HG03175 (cell line): Measurements from ENCODE around the gene ARPP19.
A peak's percentile ranks its signal among the peaks of the same experiment; 100 is the strongest.
"Not testable (repeated sequence)": the region's sequence is repeated elsewhere in the genome, so short reads cannot be mapped to it uniquely, and the experiment has no call there.

Experiments
- ATAC-seq: cut with Tn5 transposase; IDR thresholded peaks from one replicate; pipeline ENCODE4 v1.9.1; 2021; ENCODE audit warnings: mild to moderate bottlenecking, moderate library complexity; ENCODE audit not compliant: unreplicated experiment

The ARPP19 gene, protein sequence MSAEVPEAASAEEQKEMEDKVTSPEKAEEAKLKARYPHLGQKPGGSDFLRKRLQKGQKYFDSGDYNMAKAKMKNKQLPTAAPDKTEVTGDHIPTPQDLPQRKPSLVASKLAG

DNA sequence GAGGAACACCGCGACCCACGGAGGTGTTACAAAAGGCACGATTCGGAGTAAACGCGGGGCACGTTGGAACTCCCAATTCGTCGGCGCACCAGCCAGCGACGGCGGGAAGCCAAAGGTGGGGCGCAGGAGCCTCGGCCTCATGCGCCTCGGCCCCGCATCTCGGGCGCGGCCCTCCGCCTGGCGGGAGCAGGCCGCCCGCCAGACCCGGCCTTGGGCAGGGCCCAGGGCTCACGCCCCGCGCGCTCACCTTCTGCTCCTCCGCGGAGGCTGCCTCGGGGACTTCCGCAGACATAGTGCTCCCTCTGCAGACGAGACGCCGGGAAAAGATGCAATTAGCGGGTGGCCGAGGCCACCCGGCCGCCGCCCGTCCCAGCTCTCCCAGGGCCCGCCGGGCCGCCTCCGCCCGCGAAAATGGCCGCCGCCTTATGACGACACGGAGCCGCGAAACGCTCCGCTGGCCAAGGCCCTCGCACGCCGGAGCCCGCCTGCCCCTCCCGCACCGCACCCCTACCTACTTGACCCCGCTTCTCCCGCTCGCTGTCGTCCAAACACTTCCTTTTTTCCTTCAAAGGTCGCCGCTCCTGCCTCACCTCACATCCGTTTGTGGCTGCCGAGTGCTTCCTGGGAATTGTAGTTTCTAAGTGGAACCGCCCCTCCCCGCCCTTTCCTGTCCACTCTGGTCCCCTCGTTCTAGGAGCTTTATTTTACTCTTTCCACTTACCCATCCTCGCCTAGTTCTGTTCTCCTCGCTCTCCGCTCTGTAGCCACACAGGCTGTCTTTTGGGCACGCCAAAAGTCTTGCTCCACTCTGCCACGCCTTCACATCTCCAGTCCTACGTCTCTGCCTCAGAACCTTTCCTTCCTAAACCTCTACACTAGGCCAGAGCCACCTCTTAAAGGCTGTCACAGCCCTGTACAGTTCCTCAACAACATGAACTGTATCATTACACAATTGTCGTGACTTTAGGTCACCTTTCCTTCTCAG lies at the start of gene ARPP19:
ARPP19 (minus strand) TSS at position 430 of the 985 bp plus-strand sequence; CDS start at position 292, 138 bp downstream.
- peak; percentile 70 for ATAC-seq

DNA sequence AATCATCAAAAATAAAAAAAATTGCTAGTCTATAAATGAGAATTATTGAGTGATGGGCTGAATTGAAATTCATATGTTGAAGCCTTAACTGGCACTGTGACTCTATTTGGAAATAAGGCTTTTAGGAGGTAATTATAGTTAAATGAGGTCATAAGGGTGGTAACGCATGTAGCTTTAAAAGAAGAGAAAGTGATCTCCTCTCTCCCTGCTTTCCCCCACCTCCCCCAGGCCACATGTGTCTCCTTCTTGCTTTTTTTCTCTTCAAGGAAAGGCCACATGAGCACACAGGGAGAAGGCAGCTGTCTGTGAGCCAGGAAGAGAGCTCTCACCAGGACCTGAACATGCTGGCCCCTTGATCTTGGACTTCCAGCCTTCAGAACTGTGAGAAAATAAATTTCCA lies 48.2 kb upstream of the ARPP19 start:
- ATAC-seq: no peak

DNA sequence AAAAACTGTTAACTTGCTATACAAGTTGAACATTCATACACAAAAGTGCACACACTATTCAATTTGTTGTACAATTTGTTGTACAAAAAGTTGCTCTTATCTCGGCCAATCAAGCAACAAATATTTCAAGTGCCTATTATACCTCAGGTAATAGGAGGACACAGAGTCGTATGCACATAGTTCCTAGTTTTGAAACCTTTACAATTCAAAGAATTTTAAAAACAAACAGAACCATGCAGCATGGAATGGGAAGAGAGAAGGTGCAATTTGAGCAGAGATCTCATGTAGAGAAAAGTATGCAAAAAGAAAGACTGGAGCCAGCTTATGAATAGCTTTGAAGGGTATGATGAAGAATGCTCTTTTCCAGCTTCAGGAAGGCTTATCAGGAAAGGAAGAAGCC lies 46.5 kb upstream of the ARPP19 start:
- no peak for ATAC-seq

DNA sequence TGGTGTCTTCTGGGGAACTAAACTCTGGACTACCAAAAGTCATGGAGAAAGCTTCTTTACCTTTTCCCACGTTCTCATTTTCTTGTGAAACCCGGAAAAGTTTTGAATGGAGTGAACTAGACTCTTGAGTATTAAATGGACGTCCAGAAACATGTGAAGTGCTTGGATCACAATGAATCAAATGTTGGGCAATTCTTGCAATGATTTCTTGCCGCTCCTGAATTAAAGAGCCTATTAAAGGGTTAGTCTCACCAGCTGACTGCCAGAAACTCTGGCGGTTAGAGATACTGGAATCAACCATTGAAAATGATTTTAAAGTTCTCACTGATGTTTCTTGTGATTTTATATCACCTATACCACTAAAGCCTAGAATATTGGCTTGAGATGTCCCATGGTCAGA lies 40.8 kb upstream of the ARPP19 start:
- no peak for ATAC-seq

DNA sequence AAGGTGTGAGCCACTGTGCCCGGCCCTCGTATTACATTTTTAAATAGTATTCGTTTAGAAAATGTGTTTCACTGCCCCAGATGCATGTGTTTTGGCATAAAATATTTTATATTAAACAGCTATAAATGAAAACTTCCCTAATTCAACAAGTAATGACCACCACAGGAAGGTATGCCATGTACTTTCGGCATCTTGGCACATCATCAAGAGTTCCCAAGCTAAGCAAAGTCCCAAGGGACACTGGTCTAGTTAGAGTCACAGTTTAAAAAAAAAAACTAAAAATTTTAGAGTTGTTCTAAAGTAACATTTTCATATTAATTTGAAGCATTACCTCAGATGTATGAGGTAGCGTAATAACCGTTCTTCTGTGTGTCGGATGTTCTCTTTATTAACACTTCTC lies 15.6 kb upstream of the ARPP19 start:
- ATAC-seq: no peak

DNA sequence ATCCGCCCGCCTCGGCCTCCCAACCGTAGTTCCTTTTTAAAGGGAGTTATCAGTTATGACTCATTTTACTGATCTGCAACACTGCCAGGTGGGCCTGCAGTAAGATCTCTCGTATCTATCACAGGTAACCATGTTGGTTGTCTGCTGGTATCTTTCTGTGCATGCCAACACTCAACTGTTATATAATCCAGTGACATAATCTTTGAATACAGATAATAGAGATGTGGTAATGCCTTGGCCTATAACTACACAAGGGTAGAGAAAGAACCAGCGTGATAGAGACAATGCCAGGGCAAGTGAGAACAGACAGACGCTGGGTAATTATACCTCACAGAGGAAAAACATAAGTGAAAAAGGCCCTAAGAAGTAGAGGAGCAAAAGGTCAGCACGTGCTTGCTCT lies 11.0 kb upstream of the ARPP19 start:
- no peak for ATAC-seq

DNA sequence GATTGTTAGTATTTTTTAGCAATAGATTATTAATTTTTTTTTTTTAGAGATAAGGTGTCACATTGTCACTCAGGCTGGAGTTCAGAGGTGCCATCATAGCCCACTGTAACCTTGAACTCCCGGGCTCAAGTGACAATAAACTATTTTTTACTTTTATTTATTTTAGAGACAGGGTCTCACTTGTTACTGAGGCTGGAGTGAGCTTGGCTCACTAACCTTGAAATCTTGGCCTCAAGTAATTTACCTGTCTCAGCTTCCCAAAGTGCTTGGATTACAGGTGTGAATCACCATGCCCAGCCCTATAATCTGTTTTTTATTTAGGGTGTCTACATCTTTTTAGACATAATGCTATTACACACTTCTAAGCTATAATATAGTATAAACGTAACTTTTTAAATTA lies 7.9 kb upstream of the ARPP19 start:
- ATAC-seq: no peak

DNA sequence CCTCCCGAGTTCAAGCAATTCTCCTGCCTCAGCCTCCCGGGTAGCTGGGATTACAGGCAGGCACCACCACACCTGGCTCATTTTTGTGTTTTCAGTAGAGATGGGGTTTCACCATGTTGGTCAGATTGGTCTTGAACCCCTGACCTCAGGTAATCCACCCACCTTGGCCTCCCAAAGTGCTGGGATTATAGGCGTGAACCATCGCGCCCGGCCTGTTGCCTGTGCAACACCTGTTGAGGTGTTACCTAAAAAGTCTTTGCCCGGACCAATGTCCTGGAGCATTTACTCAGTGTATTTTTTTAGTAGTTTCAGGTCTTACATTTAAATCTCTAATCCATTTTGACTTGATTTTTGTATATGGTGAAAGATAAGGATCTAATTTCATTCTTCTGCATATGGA lies 6.7 kb upstream of the ARPP19 start:
- not testable (repeated sequence) for ATAC-seq

DNA sequence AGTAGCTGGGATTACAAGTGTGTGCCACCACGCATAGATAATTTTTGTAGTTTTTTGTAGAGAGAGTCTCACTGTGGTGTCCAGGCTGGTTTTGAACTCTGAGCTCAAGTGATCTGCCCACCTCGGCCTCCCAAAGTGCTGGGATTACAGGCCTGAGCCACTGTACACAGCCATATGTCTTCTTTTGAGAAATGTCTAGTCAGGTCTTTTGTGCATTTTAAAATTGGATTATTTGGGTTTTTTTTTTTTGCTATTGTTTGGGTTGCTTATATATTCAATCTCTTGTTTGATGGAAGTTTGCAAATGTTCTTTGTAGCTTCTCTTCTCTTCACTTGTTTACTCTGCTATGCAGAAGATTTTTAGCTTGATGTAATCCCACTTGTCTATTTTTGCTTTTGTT lies 6.2 kb upstream of the ARPP19 start:
- no peak for ATAC-seq

DNA sequence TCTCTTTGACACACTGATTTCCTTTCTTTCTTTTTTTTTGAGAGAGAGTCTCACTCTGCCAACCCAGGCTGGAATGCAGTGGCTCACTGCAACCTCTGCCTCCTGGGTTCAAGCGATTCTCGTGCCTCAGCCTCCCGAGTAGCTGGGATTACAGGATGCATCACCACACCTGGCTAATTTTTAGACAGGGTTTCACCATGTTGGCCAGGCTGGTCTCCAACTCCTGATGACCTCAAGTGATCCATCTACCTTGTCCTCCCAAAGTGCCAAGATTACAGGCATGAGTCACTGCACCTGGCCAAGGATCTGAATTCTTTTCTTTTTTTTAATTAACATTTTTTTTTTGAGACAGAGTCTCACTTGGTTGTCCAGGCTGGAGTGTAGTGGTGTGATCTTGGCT lies 5.8 kb upstream of the ARPP19 start:
- ATAC-seq: not testable (repeated sequence)

DNA sequence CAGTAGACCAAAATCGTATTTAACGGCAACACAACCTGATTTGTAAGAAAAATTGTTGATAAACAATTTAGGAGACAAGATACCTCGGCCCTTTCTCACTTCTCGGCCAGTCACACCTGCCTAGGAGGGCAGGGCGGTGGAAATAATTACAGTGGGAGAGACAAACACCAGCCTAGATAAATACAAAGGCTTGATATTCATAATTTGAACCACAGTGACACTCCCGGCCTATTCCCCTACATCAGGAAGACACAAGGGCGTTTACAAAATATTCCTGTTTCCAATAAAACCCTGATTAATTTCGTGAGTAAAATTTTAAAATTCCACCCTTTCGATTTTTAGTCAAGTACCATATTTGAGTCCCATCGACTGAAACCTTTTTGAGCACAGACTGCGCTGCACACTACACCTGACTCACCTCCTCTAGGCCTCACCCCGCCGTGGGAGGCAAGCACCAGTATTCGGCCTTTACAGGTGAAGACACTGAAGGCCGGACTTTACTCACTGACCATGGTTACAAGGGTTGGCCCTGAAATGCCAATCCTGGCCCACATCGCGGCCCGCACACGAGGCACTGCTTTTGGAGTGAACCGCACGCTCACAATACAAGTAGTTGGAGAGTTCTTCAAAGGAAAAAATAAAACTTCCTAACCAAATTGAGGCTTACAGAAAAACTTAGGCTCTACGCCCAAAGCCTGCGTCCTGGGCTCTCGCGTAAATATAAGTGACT lies 794 bp downstream of the ARPP19 start:
- no peak for ATAC-seq

DNA sequence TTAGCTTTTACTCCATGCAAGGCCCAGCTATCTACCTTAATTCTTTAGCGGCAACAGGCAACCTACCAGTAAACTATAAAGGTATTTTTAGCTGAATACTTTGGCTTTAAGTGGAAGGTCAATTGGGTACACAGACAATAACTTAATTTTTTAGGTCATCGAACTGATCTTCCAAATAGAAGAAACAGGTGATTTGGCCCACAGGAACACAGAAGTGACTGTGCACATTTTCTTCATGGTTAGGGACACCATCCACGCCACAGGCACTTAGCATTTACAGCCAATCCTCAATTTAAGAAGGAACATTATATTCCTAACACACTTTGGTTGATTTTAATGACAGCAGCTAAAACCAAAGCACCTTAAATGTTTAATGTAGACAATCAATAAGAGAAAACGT lies 1.9 kb downstream of the ARPP19 start:
- ATAC-seq: no peak

DNA sequence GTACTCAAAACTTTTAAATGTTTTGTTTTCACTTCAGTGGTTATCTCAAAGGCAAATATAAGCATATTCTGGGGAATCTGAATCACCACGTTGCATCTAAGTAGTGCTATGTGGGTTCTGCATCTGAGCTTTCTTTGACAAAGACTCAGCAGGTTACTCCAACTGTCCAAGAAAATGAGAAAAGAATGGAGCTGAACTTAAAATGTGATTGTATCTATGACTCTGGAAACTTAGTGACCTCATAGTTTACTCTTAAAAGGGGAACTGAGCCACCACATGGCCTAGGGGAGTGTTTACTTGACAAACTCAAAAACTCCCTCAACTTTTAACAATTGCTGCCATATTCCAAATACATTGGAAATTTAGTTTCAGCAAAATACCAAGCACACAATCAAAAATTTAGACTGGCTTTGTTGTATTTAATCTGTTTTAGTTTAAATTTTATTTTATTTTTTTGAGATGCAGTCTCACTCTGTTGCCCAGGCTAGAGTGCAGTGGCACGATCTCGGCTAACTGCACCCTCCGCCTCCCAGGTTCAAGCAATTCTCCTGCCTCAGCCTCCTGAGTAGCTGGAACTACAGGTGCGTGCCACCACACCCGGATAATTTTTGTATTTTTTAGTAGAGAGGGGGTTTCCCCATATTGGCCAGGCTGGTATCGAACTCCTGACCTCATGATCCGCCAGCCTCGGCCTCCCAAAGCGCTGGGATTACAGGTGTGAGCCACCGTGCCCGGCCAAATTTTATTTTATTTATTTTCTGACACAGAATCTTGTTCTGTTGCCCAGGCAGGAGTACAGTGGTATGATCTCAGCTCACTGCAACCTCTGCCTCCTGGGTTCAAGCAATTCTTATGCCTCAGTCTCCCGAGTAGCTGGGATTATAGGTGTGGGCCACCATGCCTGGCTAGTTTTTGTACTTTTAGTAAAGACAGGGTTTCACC lies 3.1 kb downstream of the ARPP19 start:
- ATAC-seq: peak; percentile 49

DNA sequence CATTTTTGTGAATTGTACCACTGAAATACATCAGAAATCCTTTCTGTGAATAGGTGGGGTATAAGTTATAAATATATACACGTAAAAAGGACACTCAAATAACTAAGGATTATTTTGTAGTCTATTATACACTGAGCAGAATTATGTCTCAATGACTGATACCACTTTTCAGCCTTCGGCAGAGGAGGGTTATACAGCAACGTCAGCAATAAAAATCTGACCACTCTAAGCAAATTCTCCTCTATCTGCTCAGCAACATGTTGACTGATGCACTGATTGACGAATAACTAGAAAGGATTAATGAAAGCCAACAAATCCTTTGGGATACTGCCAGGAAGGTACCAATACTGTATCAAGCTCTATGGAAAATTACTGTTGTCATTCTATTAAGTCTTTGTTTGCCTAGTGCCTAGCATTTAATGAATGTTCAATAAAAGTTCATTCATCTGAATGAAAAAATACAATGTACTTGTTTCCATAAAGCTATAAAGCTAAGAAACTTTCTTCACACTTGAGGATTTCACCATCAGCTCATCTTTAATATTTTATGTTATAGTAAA lies 5.2 kb downstream of the ARPP19 start:
- ATAC-seq: no peak

DNA sequence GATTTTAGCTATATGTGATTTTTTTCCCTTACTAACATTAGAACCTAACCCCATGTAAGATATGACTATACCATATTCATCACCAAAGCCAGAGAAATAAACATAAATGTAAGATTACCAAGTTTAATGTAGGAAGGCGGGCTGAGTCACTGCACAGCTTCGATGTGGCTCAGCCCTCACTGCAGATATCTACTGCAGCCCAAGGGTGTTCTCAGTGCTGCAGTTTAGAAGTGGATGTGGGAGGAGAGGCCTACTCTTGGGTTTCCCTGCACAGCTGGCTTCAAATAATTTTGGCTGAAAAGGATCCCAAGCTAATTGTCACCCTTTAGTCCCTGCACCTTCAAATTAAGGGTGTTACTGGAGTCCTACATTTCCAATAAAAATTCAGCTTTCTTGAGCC lies 9.3 kb downstream of the ARPP19 start:
- peak; percentile 10 for ATAC-seq

DNA sequence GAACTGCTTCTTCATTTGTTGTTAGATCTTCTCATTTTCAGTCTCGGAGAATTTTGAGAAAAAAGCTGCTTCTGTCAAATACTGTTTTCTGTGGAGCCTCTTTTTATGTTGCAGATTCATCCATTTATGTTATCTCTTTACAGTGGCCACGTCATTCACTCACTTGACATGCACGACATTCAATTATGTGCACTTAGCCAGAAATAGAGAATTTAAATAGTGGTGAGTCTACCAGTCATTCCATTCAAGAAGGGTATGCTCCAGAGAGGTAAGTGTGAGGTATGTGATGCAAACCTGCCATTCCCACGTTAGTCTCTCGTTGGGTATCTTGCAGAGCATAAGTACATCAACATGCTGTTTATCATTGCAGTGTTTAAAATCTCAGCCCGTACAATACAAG lies 9.8 kb downstream of the ARPP19 start:
- ATAC-seq: peak; percentile 36

DNA sequence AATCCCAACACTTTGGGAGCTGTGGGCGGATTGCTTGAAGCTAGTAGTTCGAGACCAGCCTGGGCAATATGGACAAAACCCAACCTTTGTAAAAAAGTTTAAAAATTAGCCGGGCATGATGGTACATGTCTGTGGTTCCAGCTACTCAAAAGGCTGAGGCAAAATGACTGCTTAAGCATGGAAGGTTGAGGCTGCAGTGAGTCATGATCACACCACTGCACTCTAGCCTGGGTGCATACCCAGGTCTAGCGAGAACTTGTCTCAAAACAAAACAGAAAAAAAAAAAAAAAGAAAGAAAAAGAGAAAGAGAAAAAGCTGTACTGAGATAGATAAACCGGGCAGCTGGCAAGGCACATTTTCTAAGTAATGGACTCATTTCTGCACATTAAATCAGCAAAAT lies 10.6 kb downstream of the ARPP19 start:
- ATAC-seq: peak; percentile 80

DNA sequence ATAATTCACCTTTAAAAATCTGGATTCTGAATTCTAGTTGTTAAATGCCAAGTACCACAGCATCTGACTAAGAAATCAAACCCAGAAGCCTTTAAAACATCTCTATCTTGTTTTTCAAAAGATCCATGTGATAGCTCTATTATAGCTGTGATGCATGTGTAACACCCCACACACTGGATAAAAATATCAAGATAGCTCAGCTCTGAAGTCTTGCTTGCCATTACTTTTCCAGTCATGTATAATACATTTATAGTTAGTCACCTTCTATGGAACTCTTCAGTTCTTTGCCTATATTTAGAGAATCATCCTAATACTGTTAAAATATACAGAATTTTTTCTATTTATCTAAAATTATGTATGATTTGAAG lies 11.6 kb downstream of the ARPP19 start:
- ATAC-seq: no peak

DNA sequence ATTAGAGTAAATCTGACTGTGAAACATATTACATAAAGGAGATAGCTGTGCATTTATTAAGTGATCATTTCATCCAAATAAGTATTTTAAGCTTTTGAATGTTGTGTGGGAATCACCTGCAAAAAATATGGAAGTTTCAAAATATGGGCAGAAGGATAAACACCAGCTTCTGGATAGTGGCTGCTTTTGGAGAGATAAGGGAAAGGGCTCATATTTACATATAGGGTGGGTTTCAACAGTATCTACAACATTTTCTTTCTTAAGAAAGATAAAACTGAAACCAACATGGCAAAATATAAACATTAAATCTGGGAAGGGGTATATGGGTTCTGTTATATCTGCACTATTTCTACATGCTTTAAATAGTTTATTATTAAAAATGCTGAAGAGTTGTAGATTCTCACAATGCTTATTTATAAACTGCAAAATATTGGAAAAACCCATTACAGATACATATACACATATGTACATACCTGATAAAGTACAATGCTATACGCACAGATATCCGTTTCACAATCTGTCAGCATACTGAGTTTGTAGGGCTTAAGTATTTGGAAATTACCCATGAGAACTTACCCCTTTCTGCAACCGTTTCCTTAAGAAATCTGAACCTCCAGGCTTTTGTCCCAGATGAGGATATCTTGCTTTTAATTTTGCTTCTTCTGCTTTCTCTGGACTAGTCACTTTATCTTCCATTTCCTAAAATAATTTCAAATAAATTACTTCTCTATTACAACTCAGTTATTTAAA lies 12.1 kb downstream of the ARPP19 start:
- ATAC-seq: no peak

DNA sequence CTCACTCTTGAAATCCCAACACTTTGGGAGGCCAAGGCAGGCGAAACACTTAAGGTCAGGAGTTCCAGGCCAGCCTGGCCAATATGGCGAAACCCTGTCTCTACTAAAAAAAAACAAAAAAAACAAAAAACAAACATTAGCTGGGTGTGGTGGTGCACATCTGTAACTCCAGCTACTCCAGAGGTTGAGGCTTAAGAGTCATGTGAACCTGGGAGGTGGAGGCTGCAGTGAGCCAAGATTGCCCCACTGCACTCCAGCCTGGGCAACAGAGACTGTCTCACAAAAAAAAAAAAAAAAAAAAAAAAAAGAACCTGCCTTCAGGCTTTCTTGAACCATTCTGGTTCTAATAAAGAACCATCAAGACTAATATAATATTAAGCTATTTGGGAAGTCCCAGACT lies 16.5 kb downstream of the ARPP19 start:
- ATAC-seq: no peak
